C4-2B (cell line): ENCODE results near the gene PGLYRP1.

ENCODE experiments used
- H3K27ac ChIP-seq: fragments of 450-650 bp; 2 replicates; pipeline ENCODE4 v1.5.1; 2017
- ZFX ChIP-seq: fragments of 450-650 bp; IDR thresholded peaks from 2 replicates; pipeline ENCODE4 v1.6.1; 2017
- TF ChIP-seq, protein P1 (sequence below): fragments of 450-650 bp; conservative IDR thresholded peaks from 2 replicates; pipeline ENCODE4 v1.5.1; 2017; ENCODE audit warnings: mild to moderate bottlenecking

The PGLYRP1 gene

GRCh38 chr19:46022431-46023310, at the start of gene PGLYRP1:
Gene PGLYRP1, minus strand, starts transcription at chr19:46023053. Its CDS starts 32 bp downstream, at chr19:46023021.
- TF ChIP-seq, protein P1, sequence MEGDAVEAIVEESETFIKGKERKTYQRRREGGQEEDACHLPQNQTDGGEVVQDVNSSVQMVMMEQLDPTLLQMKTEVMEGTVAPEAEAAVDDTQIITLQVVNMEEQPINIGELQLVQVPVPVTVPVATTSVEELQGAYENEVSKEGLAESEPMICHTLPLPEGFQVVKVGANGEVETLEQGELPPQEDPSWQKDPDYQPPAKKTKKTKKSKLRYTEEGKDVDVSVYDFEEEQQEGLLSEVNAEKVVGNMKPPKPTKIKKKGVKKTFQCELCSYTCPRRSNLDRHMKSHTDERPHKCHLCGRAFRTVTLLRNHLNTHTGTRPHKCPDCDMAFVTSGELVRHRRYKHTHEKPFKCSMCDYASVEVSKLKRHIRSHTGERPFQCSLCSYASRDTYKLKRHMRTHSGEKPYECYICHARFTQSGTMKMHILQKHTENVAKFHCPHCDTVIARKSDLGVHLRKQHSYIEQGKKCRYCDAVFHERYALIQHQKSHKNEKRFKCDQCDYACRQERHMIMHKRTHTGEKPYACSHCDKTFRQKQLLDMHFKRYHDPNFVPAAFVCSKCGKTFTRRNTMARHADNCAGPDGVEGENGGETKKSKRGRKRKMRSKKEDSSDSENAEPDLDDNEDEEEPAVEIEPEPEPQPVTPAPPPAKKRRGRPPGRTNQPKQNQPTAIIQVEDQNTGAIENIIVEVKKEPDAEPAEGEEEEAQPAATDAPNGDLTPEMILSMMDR, result no peak
- TF ChIP-seq ZFX, result no peak
- no peak within 1 kb of the TSS for H3K27ac ChIP-seq

GRCh38 chr19:46069806-46070341, 47.0 kb upstream of the PGLYRP1 start:
- TF ChIP-seq, protein P1, result no peak
- no peak for TF ChIP-seq ZFX
- no peak overlapping the region for H3K27ac ChIP-seq

GRCh38 chr19:46068345-46069258, 45.7 kb upstream of the PGLYRP1 start:
- H3K27ac ChIP-seq, result no peak overlapping the region
- no peak for TF ChIP-seq ZFX
- TF ChIP-seq, protein P1, result no peak

DNA sequence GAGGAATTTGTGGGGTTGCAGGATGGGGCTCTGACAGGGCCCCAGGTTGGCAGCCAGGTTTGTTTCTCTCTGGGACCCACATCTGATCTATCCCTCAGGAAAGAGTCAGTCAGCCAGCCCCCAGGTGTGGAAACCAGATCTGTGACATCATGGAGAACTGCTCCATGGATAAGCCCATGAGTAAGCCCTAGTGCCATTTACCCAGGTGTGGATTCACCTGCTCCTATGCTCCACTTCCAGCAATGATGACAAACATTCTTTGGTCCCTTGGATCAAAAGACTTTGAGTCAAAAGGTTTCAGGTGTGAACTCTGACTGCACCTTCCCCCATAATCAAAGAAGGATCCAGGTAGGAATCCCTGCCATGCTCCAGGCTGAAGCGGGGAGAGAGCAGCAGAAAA, 44.8 kb upstream of the PGLYRP1 start:
- TF ChIP-seq, protein P1, result no peak
- H3K27ac ChIP-seq, result no peak overlapping the region

DNA sequence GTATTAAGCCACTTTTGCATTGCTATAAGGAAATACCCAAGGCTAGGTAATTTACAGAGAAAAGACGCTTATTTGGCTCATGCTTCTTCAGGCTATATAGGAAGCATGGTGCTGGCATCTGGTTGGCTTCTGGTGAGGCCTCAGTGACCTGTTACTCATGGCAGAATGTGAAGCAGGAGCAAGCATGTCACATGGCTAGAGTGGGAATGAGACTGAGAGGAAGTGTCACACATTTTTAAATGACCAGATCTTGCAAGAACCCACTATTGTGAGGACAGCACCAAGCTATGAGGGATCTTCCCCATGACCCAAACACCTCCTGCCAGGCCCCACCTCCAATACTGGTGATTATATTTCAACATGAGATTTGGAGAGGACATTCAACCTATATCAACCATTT, 43.6 kb upstream of the PGLYRP1 start:
- no peak overlapping the region for H3K27ac ChIP-seq
- no peak for TF ChIP-seq ZFX
- TF ChIP-seq, protein P1, result no peak

- no peak overlapping the region for H3K27ac ChIP-seq
- no peak for TF ChIP-seq ZFX
- TF ChIP-seq, protein P1, result no peak
These were observed 42.7 kb upstream of the PGLYRP1 start for GRCh38 chr19:46065486-46066071.
